Sigmoid colon (tissue), 4 donors: ENCODE measurements around the gene IPO13.

Experiments
- EP300 ChIP-seq, 4 donors: sonication (generic); formaldehyde crosslinking; IDR thresholded peaks; one replicate each; pipeline ENCODE4 v1.6.1; 2017; ENCODE audit warnings: antibody characterized with exemption in 4 of 4
- POLR2A ChIP-seq, 2 donors: fragments of 450-650 bp; IDR thresholded peaks; one replicate each; pipeline ENCODE4 v1.6.1; 2016; ENCODE audit warnings: antibody characterized with exemption in 2 of 2, mild to moderate bottlenecking in 2 of 2, moderate library complexity in 2 of 2
- POLR2AphosphoS5 ChIP-seq, 4 donors: sonication (generic); formaldehyde crosslinking; IDR thresholded peaks; one replicate each; pipeline ENCODE4 v1.6.1; 2017; ENCODE audit warnings: antibody characterized with exemption in 4 of 4
- TF ChIP-seq, protein P1 (sequence below), 4 experiments: fragments of 450-650 bp in 3 of 4; fragments of 200-600 bp in 1 of 4; IDR thresholded peaks; one replicate each; pipeline ENCODE4 v1.5.1; 2016 to 2019; ENCODE audit warnings: antibody characterized with exemption in 4 of 4, mild to moderate bottlenecking in 3 of 4, moderate library complexity in 2 of 4

- TF ChIP-seq POLR2AphosphoS5 (IDR thresholded peaks at IDR 0.05) (no peak), POLR2A (IDR thresholded peaks at IDR 0.05) (no peak), EP300 (IDR thresholded peaks at IDR 0.05) (no peak)
- TF ChIP-seq, protein P1, sequence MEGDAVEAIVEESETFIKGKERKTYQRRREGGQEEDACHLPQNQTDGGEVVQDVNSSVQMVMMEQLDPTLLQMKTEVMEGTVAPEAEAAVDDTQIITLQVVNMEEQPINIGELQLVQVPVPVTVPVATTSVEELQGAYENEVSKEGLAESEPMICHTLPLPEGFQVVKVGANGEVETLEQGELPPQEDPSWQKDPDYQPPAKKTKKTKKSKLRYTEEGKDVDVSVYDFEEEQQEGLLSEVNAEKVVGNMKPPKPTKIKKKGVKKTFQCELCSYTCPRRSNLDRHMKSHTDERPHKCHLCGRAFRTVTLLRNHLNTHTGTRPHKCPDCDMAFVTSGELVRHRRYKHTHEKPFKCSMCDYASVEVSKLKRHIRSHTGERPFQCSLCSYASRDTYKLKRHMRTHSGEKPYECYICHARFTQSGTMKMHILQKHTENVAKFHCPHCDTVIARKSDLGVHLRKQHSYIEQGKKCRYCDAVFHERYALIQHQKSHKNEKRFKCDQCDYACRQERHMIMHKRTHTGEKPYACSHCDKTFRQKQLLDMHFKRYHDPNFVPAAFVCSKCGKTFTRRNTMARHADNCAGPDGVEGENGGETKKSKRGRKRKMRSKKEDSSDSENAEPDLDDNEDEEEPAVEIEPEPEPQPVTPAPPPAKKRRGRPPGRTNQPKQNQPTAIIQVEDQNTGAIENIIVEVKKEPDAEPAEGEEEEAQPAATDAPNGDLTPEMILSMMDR (IDR thresholded peaks at IDR 0.05), result no peak
Measured at GRCh38 chr1:43953361-43953760, 6.6 kb downstream of the IPO13 start.
